Body of pancreas (tissue), 4 donors: ENCODE measurements around the gene ANKRD39.

ENCODE experiments used
- POLR2A ChIP-seq, 3 donors: fragments of 450-650 bp; IDR thresholded peaks; one replicate each; pipeline ENCODE4 v1.6.1; 2016; ENCODE audit warnings: antibody characterized with exemption in 3 of 3, mild to moderate bottlenecking in 2 of 3
- TF ChIP-seq, protein P1 (sequence below), 7 experiments: fragments of 450-650 bp in 4 of 7; fragments of 200-600 bp in 3 of 7; sonication (generic) in 3 of 7; IDR thresholded peaks; one replicate each; pipeline ENCODE4 v1.5.1; 2016 to 2019; ENCODE audit warnings: antibody characterized with exemption in 7 of 7

DNA sequence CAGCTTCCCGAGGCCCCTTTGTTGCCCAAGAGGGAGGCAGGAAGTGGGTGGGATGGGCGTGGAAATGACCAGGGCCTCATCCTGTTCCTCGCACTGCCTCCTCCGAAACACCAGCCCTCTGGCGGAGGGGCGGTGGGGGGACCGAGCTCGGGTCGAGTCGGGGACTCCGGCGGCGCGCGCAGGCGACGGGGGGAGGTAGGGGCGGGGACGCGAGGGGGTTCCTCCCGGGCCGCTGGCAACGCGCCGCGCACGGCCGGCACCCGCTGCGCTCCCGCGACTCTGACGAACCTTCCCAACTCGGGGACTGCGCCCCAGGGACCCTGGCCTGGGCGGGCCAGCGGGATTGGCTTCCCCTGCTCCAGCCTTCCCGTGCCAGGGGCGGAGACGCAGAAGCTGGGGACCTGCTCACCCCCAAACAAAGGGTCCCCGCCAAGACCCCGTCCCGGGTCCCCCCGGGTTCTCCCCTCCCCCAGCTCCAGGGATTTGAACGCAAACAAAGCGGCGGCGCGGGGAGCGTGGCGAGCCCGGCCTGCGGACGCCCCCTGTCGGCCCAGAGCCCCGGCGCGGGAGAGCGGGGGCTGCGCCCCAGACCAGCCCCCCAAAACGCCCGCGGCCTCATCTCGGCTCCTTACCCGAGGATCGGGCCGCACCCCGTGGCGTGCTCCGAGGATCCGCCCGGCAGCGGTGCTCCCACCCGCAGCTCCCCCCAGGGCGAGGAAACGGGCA is 10.9 kb upstream of the ANKRD39 start:
- TF ChIP-seq, protein P1, sequence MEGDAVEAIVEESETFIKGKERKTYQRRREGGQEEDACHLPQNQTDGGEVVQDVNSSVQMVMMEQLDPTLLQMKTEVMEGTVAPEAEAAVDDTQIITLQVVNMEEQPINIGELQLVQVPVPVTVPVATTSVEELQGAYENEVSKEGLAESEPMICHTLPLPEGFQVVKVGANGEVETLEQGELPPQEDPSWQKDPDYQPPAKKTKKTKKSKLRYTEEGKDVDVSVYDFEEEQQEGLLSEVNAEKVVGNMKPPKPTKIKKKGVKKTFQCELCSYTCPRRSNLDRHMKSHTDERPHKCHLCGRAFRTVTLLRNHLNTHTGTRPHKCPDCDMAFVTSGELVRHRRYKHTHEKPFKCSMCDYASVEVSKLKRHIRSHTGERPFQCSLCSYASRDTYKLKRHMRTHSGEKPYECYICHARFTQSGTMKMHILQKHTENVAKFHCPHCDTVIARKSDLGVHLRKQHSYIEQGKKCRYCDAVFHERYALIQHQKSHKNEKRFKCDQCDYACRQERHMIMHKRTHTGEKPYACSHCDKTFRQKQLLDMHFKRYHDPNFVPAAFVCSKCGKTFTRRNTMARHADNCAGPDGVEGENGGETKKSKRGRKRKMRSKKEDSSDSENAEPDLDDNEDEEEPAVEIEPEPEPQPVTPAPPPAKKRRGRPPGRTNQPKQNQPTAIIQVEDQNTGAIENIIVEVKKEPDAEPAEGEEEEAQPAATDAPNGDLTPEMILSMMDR (IDR thresholded peaks at IDR 0.05) = peak; percentile 46 to 79 (median 59)
- TF ChIP-seq POLR2A (IDR thresholded peaks at IDR 0.05) = peak; percentile 10 to 47 (median 37)
